Measurements from ENCODE around the gene PLEK2.

The PLEK2 gene

DNA sequence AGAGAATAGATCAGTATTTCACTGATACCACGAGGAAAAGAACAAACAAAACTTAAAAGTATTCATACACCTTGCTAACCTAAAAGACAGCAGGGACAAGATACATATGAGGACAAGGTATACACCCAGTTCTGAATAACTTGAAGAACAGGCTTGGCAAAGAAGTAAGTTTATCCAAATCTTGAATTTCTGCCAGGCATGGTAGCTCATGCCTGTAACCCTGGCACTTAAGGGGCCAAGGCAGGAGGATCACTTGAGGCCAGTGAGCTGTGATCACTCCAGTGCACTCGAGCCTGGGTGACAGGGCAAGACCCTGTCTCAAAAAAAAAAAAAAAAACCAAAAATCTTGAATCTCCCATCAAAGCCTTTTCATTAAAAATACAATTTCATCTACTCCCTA lies 26.8 kb downstream of the PLEK2 start:
- Histone ChIP-seq H3K36me3 (ENCODE audit: low read depth) (peaks cover 100% of the 10 kb centered on the region), H3K27ac (ENCODE audit: poor library complexity, severe bottlenecking) (peak overlapping the region; percentile 29), H3K4me3 (ENCODE audit: severe bottlenecking) (no peak overlapping the region), H3K27me3 (ENCODE audit: insufficient read depth, poor library complexity, severe bottlenecking) (no peaks in the 10 kb centered on the region), H3K4me1 (ENCODE audit: insufficient read depth, poor library complexity, severe bottlenecking) (peaks cover 12% of the 10 kb centered on the region), H3K9me3 (ENCODE audit: severe bottlenecking) (no peaks in the 10 kb centered on the region)
- DNase-seq (ENCODE audit: low spot score) (no peak), ATAC-seq (ENCODE audit: low read depth) (no peak)
- TF ChIP-seq, protein P1, sequence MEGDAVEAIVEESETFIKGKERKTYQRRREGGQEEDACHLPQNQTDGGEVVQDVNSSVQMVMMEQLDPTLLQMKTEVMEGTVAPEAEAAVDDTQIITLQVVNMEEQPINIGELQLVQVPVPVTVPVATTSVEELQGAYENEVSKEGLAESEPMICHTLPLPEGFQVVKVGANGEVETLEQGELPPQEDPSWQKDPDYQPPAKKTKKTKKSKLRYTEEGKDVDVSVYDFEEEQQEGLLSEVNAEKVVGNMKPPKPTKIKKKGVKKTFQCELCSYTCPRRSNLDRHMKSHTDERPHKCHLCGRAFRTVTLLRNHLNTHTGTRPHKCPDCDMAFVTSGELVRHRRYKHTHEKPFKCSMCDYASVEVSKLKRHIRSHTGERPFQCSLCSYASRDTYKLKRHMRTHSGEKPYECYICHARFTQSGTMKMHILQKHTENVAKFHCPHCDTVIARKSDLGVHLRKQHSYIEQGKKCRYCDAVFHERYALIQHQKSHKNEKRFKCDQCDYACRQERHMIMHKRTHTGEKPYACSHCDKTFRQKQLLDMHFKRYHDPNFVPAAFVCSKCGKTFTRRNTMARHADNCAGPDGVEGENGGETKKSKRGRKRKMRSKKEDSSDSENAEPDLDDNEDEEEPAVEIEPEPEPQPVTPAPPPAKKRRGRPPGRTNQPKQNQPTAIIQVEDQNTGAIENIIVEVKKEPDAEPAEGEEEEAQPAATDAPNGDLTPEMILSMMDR (IDR thresholded peaks at IDR 0.05; ENCODE audit: poor library complexity, severe bottlenecking) = no peak

- TF ChIP-seq, protein P1 (IDR thresholded peaks at IDR 0.05; ENCODE audit: poor library complexity, severe bottlenecking) = no peak
- peaks cover 96% of the 10 kb centered on the region for H3K36me3 ChIP-seq (ENCODE audit: low read depth)
- ATAC-seq (ENCODE audit: low read depth) = no peak; the same call in 2 of the 3 replicates
Observed at GRCh38 chr14:67377916-67378315, 34.0 kb downstream of the PLEK2 start.

DNA sequence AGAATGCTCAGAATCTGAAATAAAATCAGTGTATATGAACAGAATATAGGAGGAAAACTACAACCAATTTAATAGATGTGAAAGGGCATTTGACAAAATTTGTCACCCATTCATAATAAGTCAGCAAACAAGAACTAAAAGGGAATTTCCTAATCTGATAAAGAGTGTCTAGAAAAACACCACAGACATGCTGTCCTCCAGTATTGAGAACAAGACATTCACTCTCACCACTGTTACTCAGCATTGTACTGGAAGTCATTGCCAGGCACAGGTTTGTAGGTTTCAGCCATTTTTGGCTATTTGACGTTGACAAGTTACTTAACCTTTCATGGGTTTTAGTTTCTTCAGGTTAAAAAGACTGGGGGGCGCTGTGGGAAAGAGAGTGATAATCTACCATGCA lies 38.6 kb downstream of the PLEK2 start:
- Histone ChIP-seq H3K27me3 (ENCODE audit: insufficient read depth, poor library complexity, severe bottlenecking) (no peaks in the 10 kb centered on the region), H3K4me1 (ENCODE audit: insufficient read depth, poor library complexity, severe bottlenecking) (peaks cover 22% of the 10 kb centered on the region), H3K4me3 (ENCODE audit: severe bottlenecking) (no peak overlapping the region), H3K27ac (ENCODE audit: poor library complexity, severe bottlenecking) (no peak overlapping the region), H3K36me3 (ENCODE audit: low read depth) (peaks cover 98% of the 10 kb centered on the region), H3K9me3 (ENCODE audit: severe bottlenecking) (no peaks in the 10 kb centered on the region)
- TF ChIP-seq, protein P1 (IDR thresholded peaks at IDR 0.05; ENCODE audit: poor library complexity, severe bottlenecking) = no peak
- DNase-seq (ENCODE audit: low spot score) (no peak), ATAC-seq (ENCODE audit: low read depth) (no peak)

More at GRCh38 chr14:67377916-67378315, 34.0 kb downstream of the PLEK2 start:
- H3K4me3 ChIP-seq (ENCODE audit: severe bottlenecking) = no peak overlapping the region
- H3K27me3 ChIP-seq (ENCODE audit: insufficient read depth, poor library complexity, severe bottlenecking) = no peaks in the 10 kb centered on the region
- H3K4me1 ChIP-seq (ENCODE audit: insufficient read depth, poor library complexity, severe bottlenecking) = peaks cover 2% of the 10 kb centered on the region
- no peak overlapping the region for H3K27ac ChIP-seq (ENCODE audit: poor library complexity, severe bottlenecking)
- no peak for DNase-seq (ENCODE audit: low spot score)
- no peaks in the 10 kb centered on the region for H3K9me3 ChIP-seq (ENCODE audit: severe bottlenecking)

GRCh38 chr14:67372833-67373232 lies 39.1 kb downstream of the PLEK2 start:
- Histone ChIP-seq H3K9me3 (ENCODE audit: severe bottlenecking) (no peaks in the 10 kb centered on the region), H3K27me3 (ENCODE audit: insufficient read depth, poor library complexity, severe bottlenecking) (no peaks in the 10 kb centered on the region), H3K27ac (ENCODE audit: poor library complexity, severe bottlenecking) (no peak overlapping the region), H3K4me3 (ENCODE audit: severe bottlenecking) (no peak overlapping the region), H3K4me1 (ENCODE audit: insufficient read depth, poor library complexity, severe bottlenecking) (peaks cover 22% of the 10 kb centered on the region), H3K36me3 (ENCODE audit: low read depth) (peaks cover 100% of the 10 kb centered on the region)
- DNase-seq (ENCODE audit: low spot score) (no peak), ATAC-seq (ENCODE audit: low read depth) (no peak)
- TF ChIP-seq, protein P1 (IDR thresholded peaks at IDR 0.05; ENCODE audit: poor library complexity, severe bottlenecking) = no peak

DNA sequence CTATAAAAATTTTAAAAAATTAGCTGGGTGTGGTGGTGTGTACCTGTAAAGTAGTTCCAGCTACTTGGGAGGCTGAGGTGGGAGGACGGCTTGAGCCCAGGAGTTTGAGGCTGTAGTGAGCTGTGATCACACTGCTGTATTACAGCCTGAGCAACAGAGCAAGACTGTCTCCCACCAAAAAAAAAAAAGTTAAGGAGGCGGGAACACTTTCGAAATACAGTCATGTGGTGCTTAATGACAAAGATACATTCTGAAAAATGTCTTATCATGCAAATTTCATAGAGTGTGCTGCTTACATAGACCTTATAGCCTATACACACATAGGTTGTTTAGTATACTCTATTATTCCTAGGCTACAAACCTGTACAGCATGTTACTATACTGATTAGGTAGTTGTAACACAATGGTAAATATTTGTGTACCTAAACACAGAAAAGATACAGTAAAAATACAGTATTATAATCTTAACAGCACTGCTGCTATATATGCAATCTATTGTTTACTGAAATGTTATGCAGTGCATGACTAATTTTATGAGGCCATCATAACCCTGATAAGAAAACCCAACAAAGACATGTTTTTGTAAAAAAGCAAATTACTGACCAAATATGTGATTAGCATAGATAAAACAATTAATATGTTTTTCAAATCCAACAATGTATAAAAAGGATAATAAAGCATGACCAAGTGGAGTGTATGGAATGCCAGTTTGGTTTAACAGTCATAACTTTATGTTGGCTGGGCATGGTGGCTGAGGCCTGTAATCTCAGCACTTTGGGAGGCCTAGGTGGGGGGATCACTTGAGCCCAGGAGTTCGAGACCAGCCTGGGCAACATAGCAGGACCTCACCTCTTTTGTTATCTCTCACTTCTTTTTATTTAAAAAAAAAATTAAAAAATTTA lies 40.5 kb downstream of the PLEK2 start:
- peaks cover 22% of the 10 kb centered on the region for H3K4me1 ChIP-seq (ENCODE audit: insufficient read depth, poor library complexity, severe bottlenecking)
- TF ChIP-seq, protein P1 (IDR thresholded peaks at IDR 0.05; ENCODE audit: poor library complexity, severe bottlenecking) = no peak
- H3K36me3 ChIP-seq (ENCODE audit: low read depth) = peaks cover 100% of the 10 kb centered on the region
- DNase-seq (ENCODE audit: low spot score) (no peak), ATAC-seq (ENCODE audit: low read depth) (peak; percentile 15; the same call in 1 of the 3 replicates)
- no peaks in the 10 kb centered on the region for H3K27me3 ChIP-seq (ENCODE audit: insufficient read depth, poor library complexity, severe bottlenecking)
- H3K27ac ChIP-seq (ENCODE audit: poor library complexity, severe bottlenecking) = peak overlapping the region; percentile 7
- no peak overlapping the region for H3K4me3 ChIP-seq (ENCODE audit: severe bottlenecking)
- no peaks in the 10 kb centered on the region for H3K9me3 ChIP-seq (ENCODE audit: severe bottlenecking)

Measured in RWPE2 (cell line).